Measurements from ENCODE around the gene ARGLU1. TPM values are rescaled to one million over a fixed set of nuclear protein-coding genes. Genes with fewer than 3 reads are reported as not detected.

The ARGLU1 gene
- polyA plus RNA-seq, 2 donors = 51.0 to 84.5 TPM

DNA sequence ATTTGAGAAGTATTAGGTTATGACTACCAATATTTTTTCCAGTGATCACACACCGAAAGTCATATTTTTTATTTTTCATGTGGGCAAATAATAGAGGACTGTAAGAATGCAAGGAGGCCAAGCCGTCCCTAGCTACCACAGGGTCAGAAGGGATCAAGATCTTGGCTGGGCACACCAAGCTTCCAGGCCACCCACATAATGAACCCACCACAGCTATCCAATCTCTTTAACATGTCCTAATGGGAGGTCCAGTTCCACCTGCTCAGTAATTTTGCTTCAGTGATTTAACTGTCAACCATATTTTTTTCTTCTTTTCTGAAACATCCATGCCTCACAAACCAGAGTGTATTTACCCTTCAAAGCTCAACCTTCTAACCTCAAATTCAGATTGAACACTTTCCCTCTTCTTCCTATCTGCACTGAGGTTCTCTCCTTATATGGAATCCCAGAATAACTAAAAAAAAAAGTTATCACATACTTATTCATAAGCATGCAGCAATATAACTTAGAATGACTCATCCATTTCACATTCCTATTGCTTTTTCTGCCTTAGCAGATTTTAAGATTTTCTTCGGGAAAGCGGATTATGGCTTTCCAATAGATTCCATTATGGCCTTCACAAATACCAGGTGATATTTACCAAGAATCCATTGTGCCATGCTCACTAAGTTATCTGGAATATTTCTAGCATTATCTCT, 12.2 kb downstream of the ARGLU1 start:
- Histone ChIP-seq H3K27ac (ENCODE audit: low read depth in 2 of 2, low read length in 1 of 2) (no peak overlapping the region), H3K9me3 (ENCODE audit: control insufficient read depth in 2 of 2, insufficient read depth in 1 of 2, low read depth in 1 of 2, low read length in 1 of 2) (no peaks in the 10 kb centered on the region), H3K4me1 (ENCODE audit: control insufficient read depth in 2 of 2, insufficient read depth in 2 of 2, low read length in 1 of 2) (no peaks in the 10 kb centered on the region), H3K27me3 (ENCODE audit: control insufficient read depth in 1 of 2, insufficient read depth in 2 of 2, low read length in 2 of 2) (no peaks in the 10 kb centered on the region), H3K36me3 (ENCODE audit: control insufficient read depth in 2 of 2, insufficient read depth in 2 of 2, low read length in 1 of 2) (peaks cover 3 to 8% of the 10 kb centered on the region in 2 donors), H3K4me3 (ENCODE audit: low read depth in 1 of 2, low read length in 2 of 2) (no peak overlapping the region)
- 93 to 98% methylated on average over 4 of the region's 4 CpGs for WGBS, 2 donors

DNA sequence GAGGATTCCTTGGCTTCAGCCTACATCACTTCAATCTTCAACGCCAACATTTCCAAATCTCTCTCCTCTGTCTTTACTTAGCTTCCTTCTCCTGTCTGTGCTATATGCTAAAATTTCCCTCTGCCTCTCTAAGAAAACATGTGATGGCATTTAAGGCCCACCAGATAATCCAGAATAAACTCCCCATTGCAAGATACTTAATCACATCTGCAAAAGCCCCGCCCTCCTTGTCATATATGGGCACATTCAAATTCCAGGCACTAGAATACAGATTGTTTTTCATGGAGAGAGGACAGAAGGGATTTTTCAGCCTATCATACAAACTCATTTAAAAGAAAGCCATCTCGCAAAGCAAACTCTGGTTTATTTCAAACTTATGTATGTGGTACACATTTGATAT, 16.2 kb downstream of the ARGLU1 start:
- WGBS, 2 donors = 96 to 98% methylated on average over 3 of the region's 3 CpGs
- Histone ChIP-seq H3K4me3 (ENCODE audit: low read depth in 1 of 2, low read length in 2 of 2) (no peak overlapping the region), H3K9me3 (ENCODE audit: control insufficient read depth in 2 of 2, insufficient read depth in 1 of 2, low read depth in 1 of 2, low read length in 1 of 2) (no peaks in the 10 kb centered on the region), H3K4me1 (ENCODE audit: control insufficient read depth in 2 of 2, insufficient read depth in 2 of 2, low read length in 1 of 2) (no peaks in the 10 kb centered on the region), H3K36me3 (ENCODE audit: control insufficient read depth in 2 of 2, insufficient read depth in 2 of 2, low read length in 1 of 2) (peaks cover 3 to 8% of the 10 kb centered on the region in 2 donors), H3K27me3 (ENCODE audit: control insufficient read depth in 1 of 2, insufficient read depth in 2 of 2, low read length in 2 of 2) (no peaks in the 10 kb centered on the region), H3K27ac (ENCODE audit: low read depth in 2 of 2, low read length in 1 of 2) (no peak overlapping the region)

DNA sequence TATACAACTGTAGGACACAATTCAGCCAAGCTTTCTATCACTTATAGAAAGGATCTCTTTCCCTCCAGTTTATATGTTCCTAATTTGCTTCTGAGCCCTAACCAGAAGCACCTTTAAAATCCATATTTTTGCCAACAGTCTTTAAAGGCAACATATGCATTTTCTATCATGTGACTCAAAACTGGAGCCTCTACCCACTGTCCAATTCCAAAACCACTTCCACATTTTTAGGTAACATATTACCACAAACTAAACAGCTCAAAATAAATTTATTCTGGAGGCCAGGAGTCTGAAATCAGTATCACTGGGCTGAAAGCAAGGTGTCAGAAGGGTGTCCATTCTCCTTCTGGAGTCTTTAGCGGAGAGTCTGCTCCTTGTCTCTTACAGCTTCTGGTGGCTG, 16.6 kb downstream of the ARGLU1 start:
- Histone ChIP-seq H3K36me3 (ENCODE audit: control insufficient read depth in 2 of 2, insufficient read depth in 2 of 2, low read length in 1 of 2) (peaks cover 3 to 8% of the 10 kb centered on the region in 2 donors), H3K27me3 (ENCODE audit: control insufficient read depth in 1 of 2, insufficient read depth in 2 of 2, low read length in 2 of 2) (no peaks in the 10 kb centered on the region), H3K9me3 (ENCODE audit: control insufficient read depth in 2 of 2, insufficient read depth in 1 of 2, low read depth in 1 of 2, low read length in 1 of 2) (no peaks in the 10 kb centered on the region), H3K27ac (ENCODE audit: low read depth in 2 of 2, low read length in 1 of 2) (no peak overlapping the region), H3K4me1 (ENCODE audit: control insufficient read depth in 2 of 2, insufficient read depth in 2 of 2, low read length in 1 of 2) (no peaks in the 10 kb centered on the region), H3K4me3 (ENCODE audit: low read depth in 1 of 2, low read length in 2 of 2) (no peak overlapping the region)
- 98 to 100% methylated on average over 1 of the region's 1 CpG for WGBS, 2 donors

DNA sequence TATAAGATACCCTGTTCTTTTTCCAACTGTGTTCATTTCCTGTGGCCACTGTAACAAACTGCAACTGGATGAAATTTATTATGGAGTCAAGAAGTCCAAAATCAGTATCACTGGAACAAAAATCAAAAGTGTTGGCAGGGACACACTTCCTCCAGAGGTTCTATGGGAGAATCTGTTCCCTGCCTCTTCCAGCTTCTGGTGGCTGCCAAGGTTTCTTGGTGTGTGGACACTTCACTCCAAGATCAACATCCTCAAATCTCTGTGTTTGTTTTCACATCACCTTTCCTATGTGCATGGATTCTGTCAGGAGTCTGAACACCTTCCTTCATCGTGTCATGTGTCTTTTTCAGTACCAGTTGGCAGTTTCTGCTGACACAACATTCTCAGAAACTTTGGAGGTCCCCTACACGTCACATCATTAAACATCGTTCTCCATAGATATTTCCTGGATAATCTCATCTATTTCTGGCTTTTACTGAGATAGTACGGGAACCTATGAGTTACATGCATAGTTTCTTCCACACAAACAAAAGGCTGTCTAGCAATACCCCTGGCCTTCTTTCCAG, 17.3 kb downstream of the ARGLU1 start:
- H3K4me1 ChIP-seq (ENCODE audit: control insufficient read depth in 2 of 2, insufficient read depth in 2 of 2, low read length in 1 of 2) = no peaks in the 10 kb centered on the region
- 85 to 88% methylated on average over 4 of the region's 4 CpGs for WGBS, 2 donors

DNA sequence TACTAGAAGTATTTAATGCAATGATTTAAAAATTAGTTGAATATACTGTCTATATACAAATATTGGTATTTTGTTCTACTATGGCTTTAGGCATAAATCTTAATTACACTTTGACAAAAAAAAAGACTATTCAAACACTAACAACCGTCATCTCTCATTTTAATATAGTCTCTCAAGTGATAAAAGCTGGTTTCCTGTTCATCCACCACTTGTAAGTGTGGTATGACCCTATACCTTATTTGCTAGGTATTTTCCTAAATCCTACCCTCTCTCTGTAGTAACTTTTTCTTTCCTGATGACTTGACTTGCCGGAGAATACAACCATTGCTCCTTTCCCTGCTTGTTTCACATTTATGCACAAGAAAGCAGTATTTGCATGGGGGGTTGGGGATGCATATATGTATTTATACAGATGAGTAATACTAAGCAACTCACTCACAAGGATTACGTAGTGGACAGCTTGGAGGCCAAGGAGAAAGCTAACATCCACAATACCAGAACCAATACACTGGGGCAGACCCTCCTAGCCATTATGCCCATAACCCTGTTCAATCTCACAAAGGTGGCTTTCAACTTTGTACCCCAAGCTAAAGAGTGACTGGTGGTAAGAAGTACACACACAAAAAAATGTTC, 19.8 kb downstream of the ARGLU1 start:
- Histone ChIP-seq H3K9me3 (ENCODE audit: control insufficient read depth in 2 of 2, insufficient read depth in 1 of 2, low read depth in 1 of 2, low read length in 1 of 2) (no peaks in the 10 kb centered on the region), H3K36me3 (ENCODE audit: control insufficient read depth in 2 of 2, insufficient read depth in 2 of 2, low read length in 1 of 2) (peaks cover 0 to 5% of the 10 kb centered on the region in 2 donors)

More for the DNA sequence above, 17.3 kb downstream of the ARGLU1 start:
- Histone ChIP-seq H3K36me3 (ENCODE audit: control insufficient read depth in 2 of 2, insufficient read depth in 2 of 2, low read length in 1 of 2) (peaks cover 1 to 8% of the 10 kb centered on the region in 2 donors), H3K9me3 (ENCODE audit: control insufficient read depth in 2 of 2, insufficient read depth in 1 of 2, low read depth in 1 of 2, low read length in 1 of 2) (no peaks in the 10 kb centered on the region), H3K27ac (ENCODE audit: low read depth in 2 of 2, low read length in 1 of 2) (no peak overlapping the region), H3K27me3 (ENCODE audit: control insufficient read depth in 1 of 2, insufficient read depth in 2 of 2, low read length in 2 of 2) (no peaks in the 10 kb centered on the region), H3K4me3 (ENCODE audit: low read depth in 1 of 2, low read length in 2 of 2) (no peak overlapping the region)

DNA sequence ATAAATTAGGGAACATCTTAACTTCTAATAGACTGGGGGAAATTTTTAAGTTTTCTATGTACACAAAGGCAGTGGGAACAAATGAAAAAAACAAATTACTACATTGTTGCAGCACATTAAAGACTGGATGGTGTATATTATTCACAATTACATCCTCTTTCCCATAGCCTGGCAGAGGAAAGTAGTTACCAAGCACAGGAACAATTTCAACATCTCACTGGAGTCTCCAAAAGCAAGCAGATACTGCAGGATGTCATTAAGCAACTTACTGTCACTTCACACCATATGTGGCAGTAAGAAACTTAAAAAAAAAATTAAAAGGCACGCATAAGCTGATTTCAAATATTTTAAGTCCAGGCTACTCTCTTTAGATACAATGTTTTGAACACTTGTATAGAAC, 26.1 kb downstream of the ARGLU1 start:
- 94 to 96% methylated on average over 1 of the region's 1 CpG for WGBS, 2 donors
- Histone ChIP-seq H3K27ac (ENCODE audit: low read depth in 2 of 2, low read length in 1 of 2) (no peak overlapping the region), H3K9me3 (ENCODE audit: control insufficient read depth in 2 of 2, insufficient read depth in 1 of 2, low read depth in 1 of 2, low read length in 1 of 2) (no peaks in the 10 kb centered on the region), H3K36me3 (ENCODE audit: control insufficient read depth in 2 of 2, insufficient read depth in 2 of 2, low read length in 1 of 2) (peaks cover 0 to 2% of the 10 kb centered on the region in 2 donors), H3K4me1 (ENCODE audit: control insufficient read depth in 2 of 2, insufficient read depth in 2 of 2, low read length in 1 of 2) (no peaks in the 10 kb centered on the region), H3K4me3 (ENCODE audit: low read depth in 1 of 2, low read length in 2 of 2) (no peak overlapping the region), H3K27me3 (ENCODE audit: control insufficient read depth in 1 of 2, insufficient read depth in 2 of 2, low read length in 2 of 2) (no peaks in the 10 kb centered on the region)

More for the DNA sequence above, 19.8 kb downstream of the ARGLU1 start:
- Histone ChIP-seq H3K27me3 (ENCODE audit: control insufficient read depth in 1 of 2, insufficient read depth in 2 of 2, low read length in 2 of 2) (no peaks in the 10 kb centered on the region), H3K4me3 (ENCODE audit: low read depth in 1 of 2, low read length in 2 of 2) (no peak overlapping the region), H3K27ac (ENCODE audit: low read depth in 2 of 2, low read length in 1 of 2) (no peak overlapping the region), H3K4me1 (ENCODE audit: control insufficient read depth in 2 of 2, insufficient read depth in 2 of 2, low read length in 1 of 2) (no peaks in the 10 kb centered on the region)
- WGBS, 2 donors = 80 to 86% methylated on average over 3 of the region's 3 CpGs

DNA sequence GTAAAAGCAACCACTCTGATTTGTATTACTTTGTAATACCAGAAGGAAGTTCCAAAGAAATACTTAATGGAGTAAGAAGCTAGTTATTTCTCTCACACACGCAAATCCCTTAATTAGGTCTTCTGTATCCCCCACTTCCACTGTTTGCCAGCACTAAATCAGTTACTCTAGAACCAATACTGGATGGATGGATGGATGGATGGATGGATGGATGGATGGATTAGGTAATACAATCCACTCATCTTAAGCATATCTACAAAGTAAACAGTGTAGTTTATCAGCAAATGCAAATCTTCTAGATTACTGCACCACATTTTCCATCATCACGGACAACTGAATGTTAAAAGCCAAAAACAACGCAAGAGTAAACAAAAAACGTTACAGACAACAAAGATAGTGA, 27.3 kb downstream of the ARGLU1 start:
- no peaks in the 10 kb centered on the region for H3K9me3 ChIP-seq (ENCODE audit: control insufficient read depth in 2 of 2, insufficient read depth in 1 of 2, low read depth in 1 of 2, low read length in 1 of 2)
- WGBS, 2 donors = 79 to 83% methylated on average over 4 of the region's 4 CpGs

DNA sequence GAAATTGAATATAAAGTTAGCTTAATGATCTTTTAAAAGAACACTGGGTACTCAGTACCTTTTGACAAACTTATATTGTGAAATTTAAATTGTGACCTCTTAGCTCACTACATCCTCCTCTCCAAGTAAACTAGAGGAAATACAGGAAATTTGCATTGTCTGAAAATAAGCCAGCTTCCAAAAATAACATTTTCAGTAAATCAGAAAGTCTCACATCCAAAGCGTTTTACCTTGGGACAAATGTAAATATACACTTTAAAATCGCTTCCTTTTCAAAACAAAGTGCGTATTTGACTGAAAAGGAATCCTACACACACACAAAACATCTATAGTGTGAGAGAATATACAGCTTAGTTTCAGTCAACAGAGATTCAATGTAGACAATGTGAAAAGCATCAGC, 30.4 kb downstream of the ARGLU1 start:
- H3K9me3 ChIP-seq (ENCODE audit: control insufficient read depth in 2 of 2, insufficient read depth in 1 of 2, low read depth in 1 of 2, low read length in 1 of 2) = no peaks in the 10 kb centered on the region
- peaks cover 1 to 2% of the 10 kb centered on the region in 2 donors for H3K4me1 ChIP-seq (ENCODE audit: control insufficient read depth in 2 of 2, insufficient read depth in 2 of 2, low read length in 1 of 2)
- no peaks in the 10 kb centered on the region for H3K27me3 ChIP-seq (ENCODE audit: control insufficient read depth in 1 of 2, insufficient read depth in 2 of 2, low read length in 2 of 2)
- H3K27ac ChIP-seq (ENCODE audit: low read depth in 2 of 2, low read length in 1 of 2) = no peak overlapping the region
- no peak overlapping the region for H3K4me3 ChIP-seq (ENCODE audit: low read depth in 1 of 2, low read length in 2 of 2)
- no peaks in the 10 kb centered on the region for H3K36me3 ChIP-seq (ENCODE audit: control insufficient read depth in 2 of 2, insufficient read depth in 2 of 2, low read length in 1 of 2)
- 61 to 63% methylated on average over 3 of the region's 3 CpGs for WGBS, 2 donors

More for the DNA sequence above, 27.3 kb downstream of the ARGLU1 start:
- Histone ChIP-seq H3K4me1 (ENCODE audit: control insufficient read depth in 2 of 2, insufficient read depth in 2 of 2, low read length in 1 of 2) (no peaks in the 10 kb centered on the region), H3K4me3 (ENCODE audit: low read depth in 1 of 2, low read length in 2 of 2) (no peak overlapping the region), H3K36me3 (ENCODE audit: control insufficient read depth in 2 of 2, insufficient read depth in 2 of 2, low read length in 1 of 2) (peaks cover 0 to 2% of the 10 kb centered on the region in 2 donors), H3K27me3 (ENCODE audit: control insufficient read depth in 1 of 2, insufficient read depth in 2 of 2, low read length in 2 of 2) (no peaks in the 10 kb centered on the region), H3K27ac (ENCODE audit: low read depth in 2 of 2, low read length in 1 of 2) (no peak overlapping the region)

DNA sequence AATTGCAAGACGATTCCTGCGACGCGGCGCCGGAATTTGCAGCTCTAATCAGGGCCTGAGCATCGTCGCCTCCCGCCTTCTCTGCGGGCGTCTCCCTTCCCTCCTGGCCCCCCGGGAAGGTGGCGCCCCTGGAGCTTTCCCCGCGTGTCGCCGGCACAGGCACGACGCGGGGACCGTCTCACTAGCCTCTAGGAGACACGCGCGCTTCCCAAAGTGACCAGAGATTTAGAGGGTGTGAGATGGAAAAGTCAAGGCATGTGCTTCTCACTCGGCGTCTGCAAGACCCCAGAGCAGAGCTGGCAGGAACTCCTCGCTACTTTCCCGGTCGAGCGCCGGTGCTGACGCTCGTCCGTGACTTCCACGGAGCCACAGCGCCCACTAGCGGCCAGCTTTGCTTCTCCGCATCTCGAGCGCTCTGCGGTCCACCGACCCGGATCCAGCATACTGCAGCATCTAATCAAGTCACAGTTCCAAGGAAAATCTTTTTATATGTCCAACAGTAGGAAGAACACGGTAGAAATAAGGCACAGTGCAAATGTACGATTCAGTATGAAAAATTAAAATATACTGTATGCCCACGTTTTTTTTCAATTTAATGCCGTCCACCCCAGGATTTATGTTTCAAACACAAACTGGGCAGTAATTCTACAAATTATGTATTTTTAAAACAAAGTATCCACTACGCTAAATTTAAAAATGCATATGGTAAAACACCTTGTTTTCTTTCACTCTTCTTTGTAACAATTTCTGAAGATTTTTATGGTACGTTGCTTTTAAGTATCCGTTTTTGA, 31.5 kb downstream of the ARGLU1 start:
- no peaks in the 10 kb centered on the region for H3K36me3 ChIP-seq (ENCODE audit: control insufficient read depth in 2 of 2, insufficient read depth in 2 of 2, low read length in 1 of 2)
- WGBS, 2 donors = 5% methylated on average over 50 of the region's 50 CpGs
- H3K4me3 ChIP-seq (ENCODE audit: low read depth in 1 of 2, low read length in 2 of 2) = peak overlapping the region; percentile 65 to 85
- H3K27me3 ChIP-seq (ENCODE audit: control insufficient read depth in 1 of 2, insufficient read depth in 2 of 2, low read length in 2 of 2) = no peaks in the 10 kb centered on the region
- H3K27ac ChIP-seq (ENCODE audit: low read depth in 2 of 2, low read length in 1 of 2) = peak overlapping the region; percentile 38 to 62
- H3K9me3 ChIP-seq (ENCODE audit: control insufficient read depth in 2 of 2, insufficient read depth in 1 of 2, low read depth in 1 of 2, low read length in 1 of 2) = no peaks in the 10 kb centered on the region
- peaks cover 2 to 3% of the 10 kb centered on the region in 2 donors for H3K4me1 ChIP-seq (ENCODE audit: control insufficient read depth in 2 of 2, insufficient read depth in 2 of 2, low read length in 1 of 2)

Measured in esophagus (tissue), 2 donors.